ENCODE data around the gene SYNE1. TPM values are rescaled to one million over a fixed set of nuclear protein-coding genes. Genes with fewer than 3 reads are reported as not detected.

The SYNE1 gene
- total and polyA plus RNA-seq, 7 donors, result 6.0 to 74.6 (median 16.5) TPM

GRCh38 chr6:152166897-152167296, 470.3 kb downstream of the SYNE1 start:
- H3K36me3 ChIP-seq (ENCODE audit: insufficient read depth in 1 of 2, low read depth in 1 of 2), result peaks cover 2 to 20% of the 10 kb centered on the region in 2 donors
- intact Hi-C loops (cut with DNase I), result no loop called here
- H3K9me3 ChIP-seq, result no peaks in the 10 kb centered on the region
- H3K27me3 ChIP-seq (ENCODE audit: insufficient read depth in 3 of 3, low read length in 2 of 3), result no peaks in the 10 kb centered on the region
- no peak for TF ChIP-seq CTCF (IDR thresholded peaks at IDR 0.05)
- ATAC-seq, result peak in 2 of 4 donors; percentile 33 to 37
- 24 to 64% (median 42%) methylated on average over 5 of the region's 5 CpGs for WGBS, 3 donors
- peak overlapping the region; percentile 57 for H3K4me3 ChIP-seq
- peak overlapping the region; percentile 98 for H3K27ac ChIP-seq
- DNase-seq, result no peak
- H3K4me1 ChIP-seq, result peaks cover 41% of the 10 kb centered on the region

- no peak for ATAC-seq
- peaks cover 37% of the 10 kb centered on the region for H3K4me1 ChIP-seq
- TF ChIP-seq CTCF (IDR thresholded peaks at IDR 0.05), result no peak
- H3K27me3 ChIP-seq (ENCODE audit: insufficient read depth in 3 of 3, low read length in 2 of 3), result no peaks in the 10 kb centered on the region
- no peaks in the 10 kb centered on the region for H3K9me3 ChIP-seq
- peak overlapping the region; percentile 57 for H3K4me3 ChIP-seq
- peaks cover 2 to 20% of the 10 kb centered on the region in 2 donors for H3K36me3 ChIP-seq (ENCODE audit: insufficient read depth in 1 of 2, low read depth in 1 of 2)
- intact Hi-C loops (cut with DNase I), result no loop called here
- 52 to 56% (median 53%) methylated on average over 4 of the region's 4 CpGs for WGBS, 3 donors
- DNase-seq, result no peak
- peak overlapping the region; percentile 98 for H3K27ac ChIP-seq
Observed at GRCh38 chr6:152166497-152166896, 470.7 kb downstream of the SYNE1 start.

- DNase-seq, result no peak
- Histone ChIP-seq H3K4me3 (no peak overlapping the region), H3K4me1 (peaks cover 23% of the 10 kb centered on the region), H3K27me3 (ENCODE audit: insufficient read depth in 3 of 3, low read length in 2 of 3) (no peaks in the 10 kb centered on the region), H3K27ac (peak overlapping the region; percentile 98), H3K36me3 (ENCODE audit: insufficient read depth in 1 of 2, low read depth in 1 of 2) (peaks cover 2 to 28% of the 10 kb centered on the region in 2 donors), H3K9me3 (no peaks in the 10 kb centered on the region)
- peak in 1 of 4 donors; percentile 24 for ATAC-seq
- peak; percentile 8 for TF ChIP-seq CTCF (IDR thresholded peaks at IDR 0.05)
- intact Hi-C loops (cut with DNase I), result no loop called here
- WGBS, 3 donors, result 58 to 78% (median 63%) methylated on average over 5 of the region's 5 CpGs
Observed at GRCh38 chr6:152164957-152165356, 472.2 kb downstream of the SYNE1 start.

GRCh38 chr6:152161501-152161900, 475.7 kb downstream of the SYNE1 start:
- Histone ChIP-seq H3K27ac (peak overlapping the region; percentile 61), H3K27me3 (ENCODE audit: insufficient read depth in 3 of 3, low read length in 2 of 3) (no peaks in the 10 kb centered on the region), H3K4me3 (no peak overlapping the region), H3K9me3 (no peaks in the 10 kb centered on the region), H3K36me3 (ENCODE audit: insufficient read depth in 1 of 2, low read depth in 1 of 2) (peaks cover 2 to 49% of the 10 kb centered on the region in 2 donors), H3K4me1 (peaks cover 11% of the 10 kb centered on the region)
- ATAC-seq (peak in 1 of 4 donors; percentile 14), DNase-seq (no peak)
- no peak for TF ChIP-seq CTCF (IDR thresholded peaks at IDR 0.05)
- intact Hi-C loops (cut with DNase I), result no loop called here

- Histone ChIP-seq H3K4me3 (no peak overlapping the region), H3K4me1 (peaks cover 10% of the 10 kb centered on the region), H3K27ac (peak overlapping the region; percentile 15), H3K9me3 (no peaks in the 10 kb centered on the region), H3K36me3 (ENCODE audit: insufficient read depth in 1 of 2, low read depth in 1 of 2) (peaks cover 2 to 60% of the 10 kb centered on the region in 2 donors), H3K27me3 (ENCODE audit: insufficient read depth in 3 of 3, low read length in 2 of 3) (no peaks in the 10 kb centered on the region)
- intact Hi-C loops (cut with DNase I), result no loop called here
- ATAC-seq (no peak), DNase-seq (no peak)
- no peak for TF ChIP-seq CTCF (IDR thresholded peaks at IDR 0.05)
- 85 to 95% (median 90%) methylated on average over 3 of the region's 3 CpGs for WGBS, 3 donors
Observed at GRCh38 chr6:152160346-152160745, 476.8 kb downstream of the SYNE1 start.
